Trophoblast cell (in vitro differentiated cells and primary cell): ENCODE results near the gene ZNF726. TPM values are rescaled to one million over a fixed set of nuclear protein-coding genes. Genes with fewer than 3 reads are reported as not detected.
A peak's percentile ranks its signal among the peaks of the same experiment; 100 is the strongest.

Experiments used
- DNase-seq, 2 donors: peaks; one replicate each; pipeline ENCODE4 v3.0.0-alpha.2; 2016
- H2AFZ ChIP-seq: 2 replicates; pipeline ENCODE4 v1.6.1; 2013; ENCODE audit warnings: low read length, moderate library complexity, mild to moderate bottlenecking; ENCODE audit not compliant: insufficient read depth, poor library complexity
- H2AK5ac ChIP-seq: 2 replicates; pipeline ENCODE4 v1.6.1; 2013; ENCODE audit warnings: mild to moderate bottlenecking, low read length
- H2BK120ac ChIP-seq: 2 replicates; pipeline ENCODE4 v1.6.1; 2013; ENCODE audit warnings: low read length, mild to moderate bottlenecking, moderate library complexity; ENCODE audit not compliant: insufficient read depth, poor library complexity
- H2BK12ac ChIP-seq: 2 replicates; pipeline ENCODE4 v1.6.1; 2013; ENCODE audit warnings: mild to moderate bottlenecking, low read length, moderate library complexity
- H2BK5ac ChIP-seq: 2 replicates; pipeline ENCODE4 v1.6.1; 2013; ENCODE audit warnings: low read length, low read depth, moderate library complexity, mild to moderate bottlenecking; ENCODE audit not compliant: poor library complexity
- H3K14ac ChIP-seq: 2 replicates; pipeline ENCODE4 v1.6.1; 2013; ENCODE audit warnings: mild to moderate bottlenecking, low read length
- H3K18ac ChIP-seq: 2 replicates; pipeline ENCODE4 v1.6.1; 2013; ENCODE audit warnings: mild to moderate bottlenecking, low read length
- H3K23ac ChIP-seq: 2 replicates; pipeline ENCODE4 v1.6.1; 2013; ENCODE audit warnings: low read length
- H3K27ac ChIP-seq: 2 replicates; pipeline ENCODE4 v1.5.1; 2013; ENCODE audit warnings: low read depth, mild to moderate bottlenecking, inconsistent platforms, low read length, moderate library complexity
- H3K27me3 ChIP-seq: 2 replicates; pipeline ENCODE4 v1.6.1; 2013; ENCODE audit warnings: inconsistent platforms, mild to moderate bottlenecking, low read length, moderate library complexity; ENCODE audit not compliant: insufficient read depth
- H3K36me3 ChIP-seq, 2 experiments: 1 replicate in 1 of 2; 2 replicates in 1 of 2; pipeline ENCODE4 v1.6.1; 2013; ENCODE audit warnings: low read length in 2 of 2, mild to moderate bottlenecking in 2 of 2, moderate library complexity in 1 of 2; ENCODE audit not compliant: insufficient read depth in 2 of 2, control insufficient read depth in 1 of 2
- H3K4ac ChIP-seq: 2 replicates; pipeline ENCODE4 v1.6.1; 2013; ENCODE audit warnings: low read depth, mild to moderate bottlenecking, low read length, moderate library complexity
- H3K4me1 ChIP-seq, 2 experiments: 1 replicate in 1 of 2; 2 replicates in 1 of 2; pipeline ENCODE4 v1.6.1; 2013; ENCODE audit warnings: low read length in 2 of 2, mild to moderate bottlenecking in 2 of 2, moderate library complexity in 1 of 2; ENCODE audit not compliant: insufficient read depth in 2 of 2, control insufficient read depth in 1 of 2
- H3K4me2 ChIP-seq: 2 replicates; pipeline ENCODE4 v1.6.1; 2013; ENCODE audit warnings: inconsistent platforms, mild to moderate bottlenecking, low read length, moderate library complexity
- H3K4me3 ChIP-seq: 2 replicates; pipeline ENCODE4 v1.5.1; 2013; ENCODE audit warnings: mild to moderate bottlenecking, low read depth, low read length, inconsistent platforms
- H3K79me1 ChIP-seq: one replicate; pipeline ENCODE4 v1.6.1; 2013; ENCODE audit warnings: low read length
- H3K79me2 ChIP-seq: 2 replicates; pipeline ENCODE4 v1.6.1; 2013; ENCODE audit warnings: low read length, mild to moderate bottlenecking; ENCODE audit not compliant: control insufficient read depth, insufficient read depth, poor library complexity
- H3K9ac ChIP-seq: 2 replicates; pipeline ENCODE4 v1.6.1; 2013; ENCODE audit warnings: mild to moderate bottlenecking, low read length
- H3K9me3 ChIP-seq: 2 replicates; pipeline ENCODE4 v1.6.1; 2013; ENCODE audit warnings: low read depth, mild to moderate bottlenecking, control low read depth, inconsistent platforms, low read length; ENCODE audit not compliant: insufficient read depth
- H4K12ac ChIP-seq: 2 replicates; pipeline ENCODE4 v1.6.1; 2013; ENCODE audit warnings: low read depth, mild to moderate bottlenecking, low read length, moderate library complexity
- H4K8ac ChIP-seq: 2 replicates; pipeline ENCODE4 v1.6.1; 2013; ENCODE audit warnings: low read depth, mild to moderate bottlenecking, low read length, moderate library complexity
- H4K91ac ChIP-seq: one replicate; pipeline ENCODE4 v1.6.1; 2013; ENCODE audit warnings: low read depth, mild to moderate bottlenecking, low read length, moderate library complexity
- WGBS: extraction: QIAGEN DNeasy Blood & Tissue Kit; methylation state at CpG from one replicate; pipeline ENCODE4 v1.1.7; 2013; ENCODE audit warnings: missing lambda C conversion rate; ENCODE audit not compliant: insufficient read length, insufficient coverage; ENCODE audit errors: extremely low coverage; 5-methylcytosine and 5-hydroxymethylcytosine counted together
- polyA plus RNA-seq: library from polyadenylated mRNA; stranded (reverse); fragments of 200-250 nt; gene quantifications from 2 replicates; pipeline ENCODE4 v1.2.3, GENCODE V29; 2013

Gene ZNF726
- 1.4 TPM in 2 replicates for polyA plus RNA-seq

GRCh38 chr19:23914402-23915286 lies at the start of gene ZNF726:
Gene ZNF726 (plus strand): TSS chr19:23914886. CDS start chr19:23914995, 109 bp downstream.
- Histone ChIP-seq H3K9me3 (peaks cover 12% of the 10 kb centered on the region), H2AK5ac (no peak within 1 kb of the TSS), H3K27ac (no peak within 1 kb of the TSS), H4K91ac (peak within 1 kb of the TSS; percentile 65), H2BK5ac (no peak within 1 kb of the TSS), H3K79me1 (peaks cover 2% of the 10 kb centered on the region), H3K9ac (no peak within 1 kb of the TSS), H2AFZ (peak within 1 kb of the TSS; percentile 86), H3K79me2 (peaks cover 2% of the 10 kb centered on the region), H3K4me3 (peak within 1 kb of the TSS; percentile 71), H3K4ac (no peak within 1 kb of the TSS), H2BK120ac (no peak within 1 kb of the TSS), H3K23ac (no peak within 1 kb of the TSS), H3K4me2 (no peak within 1 kb of the TSS), H3K36me3 (no peaks in the 10 kb centered on the region), H3K14ac (no peak within 1 kb of the TSS), H2BK12ac (no peak within 1 kb of the TSS), H3K18ac (peak within 1 kb of the TSS; percentile 89), H3K27me3 (no peaks in the 10 kb centered on the region), H4K12ac (peak within 1 kb of the TSS; percentile 12), H3K4me1 (no peaks in the 10 kb centered on the region), H4K8ac (peak within 1 kb of the TSS; percentile 84)
- DNase-seq, result peak; percentile 91 to 94
- no CpG with 5 or more reads among the region's 44 CpGs for WGBS

- no peak overlapping the region for H2BK120ac ChIP-seq
Observed at GRCh38 chr19:23867895-23868294, 46.8 kb upstream of the ZNF726 start.

GRCh38 chr19:23868630-23869029 lies 46.1 kb upstream of the ZNF726 start:
- H3K79me1 ChIP-seq, result no peaks in the 10 kb centered on the region
- peaks cover 13% of the 10 kb centered on the region for H3K9me3 ChIP-seq
- no peak overlapping the region for H3K4me3 ChIP-seq
- H3K36me3 ChIP-seq, result no peaks in the 10 kb centered on the region
- DNase-seq, result no peak
- no peak overlapping the region for H3K9ac ChIP-seq
- H3K18ac ChIP-seq, result no peak overlapping the region
- H3K4me1 ChIP-seq, result no peaks in the 10 kb centered on the region
- no peak overlapping the region for H2AFZ ChIP-seq
- no peak overlapping the region for H3K23ac ChIP-seq
- no peak overlapping the region for H3K27ac ChIP-seq
- H2AK5ac ChIP-seq, result no peak overlapping the region
- no peaks in the 10 kb centered on the region for H3K27me3 ChIP-seq
- H2BK120ac ChIP-seq, result no peak overlapping the region
- H4K91ac ChIP-seq, result no peak overlapping the region
- H3K79me2 ChIP-seq, result no peaks in the 10 kb centered on the region
- H3K4ac ChIP-seq, result no peak overlapping the region
- no peak overlapping the region for H3K14ac ChIP-seq
- H2BK5ac ChIP-seq, result no peak overlapping the region
- no peak overlapping the region for H4K8ac ChIP-seq
- H3K4me2 ChIP-seq, result no peak overlapping the region
- WGBS, result no CpG with 5 or more reads among the region's 3 CpGs
- no peak overlapping the region for H2BK12ac ChIP-seq
- H4K12ac ChIP-seq, result no peak overlapping the region

More at GRCh38 chr19:23867895-23868294, 46.8 kb upstream of the ZNF726 start:
- H2BK12ac ChIP-seq, result no peak overlapping the region
- H4K12ac ChIP-seq, result no peak overlapping the region
- no peak overlapping the region for H3K14ac ChIP-seq
- H2AFZ ChIP-seq, result no peak overlapping the region
- H3K79me2 ChIP-seq, result no peaks in the 10 kb centered on the region
- H4K8ac ChIP-seq, result no peak overlapping the region
- H3K9ac ChIP-seq, result no peak overlapping the region
- H3K4me3 ChIP-seq, result no peak overlapping the region
- H3K79me1 ChIP-seq, result no peaks in the 10 kb centered on the region
- peaks cover 15% of the 10 kb centered on the region for H3K9me3 ChIP-seq
- no peak overlapping the region for H3K4me2 ChIP-seq
- no peaks in the 10 kb centered on the region for H3K4me1 ChIP-seq
- no peak overlapping the region for H4K91ac ChIP-seq
- no peak overlapping the region for H2AK5ac ChIP-seq
- no peak overlapping the region for H3K18ac ChIP-seq
- no peak overlapping the region for H3K27ac ChIP-seq
- H2BK5ac ChIP-seq, result no peak overlapping the region
- H3K4ac ChIP-seq, result no peak overlapping the region
- H3K36me3 ChIP-seq, result no peaks in the 10 kb centered on the region
- no peaks in the 10 kb centered on the region for H3K27me3 ChIP-seq
- DNase-seq, result no peak
- WGBS, result no CpG with 5 or more reads among the region's 4 CpGs
- H3K23ac ChIP-seq, result no peak overlapping the region

- Histone ChIP-seq H3K9me3 (peaks cover 20% of the 10 kb centered on the region), H2AFZ (no peak overlapping the region), H3K14ac (no peak overlapping the region), H3K4me3 (no peak overlapping the region), H3K18ac (no peak overlapping the region), H3K4me1 (no peaks in the 10 kb centered on the region), H3K27me3 (no peaks in the 10 kb centered on the region), H4K8ac (no peak overlapping the region), H3K36me3 (no peaks in the 10 kb centered on the region), H2BK12ac (no peak overlapping the region), H3K23ac (no peak overlapping the region), H3K79me2 (no peaks in the 10 kb centered on the region), H3K27ac (no peak overlapping the region), H2AK5ac (no peak overlapping the region), H2BK120ac (no peak overlapping the region), H3K9ac (no peak overlapping the region), H4K12ac (no peak overlapping the region), H2BK5ac (no peak overlapping the region), H3K4me2 (no peak overlapping the region), H4K91ac (no peak overlapping the region), H3K79me1 (no peaks in the 10 kb centered on the region), H3K4ac (no peak overlapping the region)
- no CpG with 5 or more reads among the region's 1 CpG for WGBS
- DNase-seq, result no peak
Observed at GRCh38 chr19:23872282-23872919, 42.3 kb upstream of the ZNF726 start.
